ENCODE measurements around the gene MUTYH. TPM values are rescaled to one million over a fixed set of nuclear protein-coding genes. Genes with fewer than 3 reads are reported as not detected.
"Not testable (repeated sequence)": the region's sequence is repeated elsewhere in the genome, so short reads cannot be mapped to it uniquely, and the experiment has no call there.

MUTYH gene
- total RNA-seq, 1 donor from 2014 or later: 61.9 TPM

DNA sequence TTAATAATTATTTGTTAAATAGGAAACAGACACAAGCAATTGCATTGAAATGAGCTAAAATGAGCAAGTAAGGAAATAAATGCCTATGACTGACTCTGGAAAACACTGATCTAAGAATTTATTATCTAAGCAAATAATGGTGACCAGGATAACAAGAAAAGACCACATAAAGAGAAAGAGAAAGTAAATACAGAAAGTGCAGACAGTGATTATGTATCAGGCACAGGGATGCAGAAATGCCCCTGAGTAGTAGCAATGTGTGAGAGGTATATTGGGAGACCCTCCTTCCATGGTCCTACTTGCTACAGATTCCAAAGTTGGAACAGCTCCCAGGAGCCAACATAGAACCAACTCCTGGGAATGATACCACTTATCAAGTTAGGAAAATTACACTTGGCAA lies 33.3 kb upstream of the MUTYH start:
- H3K4me3 Mint-ChIP-seq: no peak overlapping the region
- H3K27me3 Mint-ChIP-seq (ENCODE audit: low read depth): peaks cover 5% of the 10 kb centered on the region
- H3K4me1 Mint-ChIP-seq: no peaks in the 10 kb centered on the region
- H3K36me3 Mint-ChIP-seq (ENCODE audit: low read depth): no peaks in the 10 kb centered on the region
- H3K27ac Mint-ChIP-seq (ENCODE audit: unreplicated experiment): no peak overlapping the region
- DNase-seq (ENCODE audit: low read depth, low spot score): no peak
- TF ChIP-seq, protein P1, sequence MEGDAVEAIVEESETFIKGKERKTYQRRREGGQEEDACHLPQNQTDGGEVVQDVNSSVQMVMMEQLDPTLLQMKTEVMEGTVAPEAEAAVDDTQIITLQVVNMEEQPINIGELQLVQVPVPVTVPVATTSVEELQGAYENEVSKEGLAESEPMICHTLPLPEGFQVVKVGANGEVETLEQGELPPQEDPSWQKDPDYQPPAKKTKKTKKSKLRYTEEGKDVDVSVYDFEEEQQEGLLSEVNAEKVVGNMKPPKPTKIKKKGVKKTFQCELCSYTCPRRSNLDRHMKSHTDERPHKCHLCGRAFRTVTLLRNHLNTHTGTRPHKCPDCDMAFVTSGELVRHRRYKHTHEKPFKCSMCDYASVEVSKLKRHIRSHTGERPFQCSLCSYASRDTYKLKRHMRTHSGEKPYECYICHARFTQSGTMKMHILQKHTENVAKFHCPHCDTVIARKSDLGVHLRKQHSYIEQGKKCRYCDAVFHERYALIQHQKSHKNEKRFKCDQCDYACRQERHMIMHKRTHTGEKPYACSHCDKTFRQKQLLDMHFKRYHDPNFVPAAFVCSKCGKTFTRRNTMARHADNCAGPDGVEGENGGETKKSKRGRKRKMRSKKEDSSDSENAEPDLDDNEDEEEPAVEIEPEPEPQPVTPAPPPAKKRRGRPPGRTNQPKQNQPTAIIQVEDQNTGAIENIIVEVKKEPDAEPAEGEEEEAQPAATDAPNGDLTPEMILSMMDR (conservative IDR thresholded peaks at IDR 0.05): no peak
- H3K9me3 Mint-ChIP-seq: no peaks in the 10 kb centered on the region

DNA sequence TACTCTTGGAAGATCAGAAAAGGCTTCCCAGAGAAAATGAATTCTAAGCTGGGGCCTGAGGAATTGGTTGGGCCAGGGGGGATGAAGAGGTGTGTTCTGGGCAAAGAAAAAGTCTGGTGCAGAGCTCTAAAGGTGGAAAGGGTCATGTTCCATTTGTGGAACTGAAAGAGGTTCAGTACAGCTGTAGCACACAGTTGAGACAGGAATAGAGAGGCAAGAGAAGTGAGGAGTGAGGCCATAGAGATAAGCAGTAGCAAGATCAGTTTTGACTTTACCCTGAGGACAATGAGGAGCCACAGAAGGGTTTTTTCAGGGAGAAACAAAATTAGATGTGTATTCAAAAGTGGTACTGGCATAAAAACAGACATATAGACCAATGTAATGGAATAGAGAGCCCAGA lies 30.3 kb upstream of the MUTYH start:
- no peaks in the 10 kb centered on the region for H3K4me1 Mint-ChIP-seq
- H3K27ac Mint-ChIP-seq (ENCODE audit: unreplicated experiment): no peak overlapping the region
- no peak for DNase-seq (ENCODE audit: low read depth, low spot score)
- H3K36me3 Mint-ChIP-seq (ENCODE audit: low read depth): no peaks in the 10 kb centered on the region
- peaks cover 5% of the 10 kb centered on the region for H3K27me3 Mint-ChIP-seq (ENCODE audit: low read depth)
- no peaks in the 10 kb centered on the region for H3K9me3 Mint-ChIP-seq
- no peak overlapping the region for H3K4me3 Mint-ChIP-seq
- TF ChIP-seq, protein P1 (conservative IDR thresholded peaks at IDR 0.05): no peak

DNA sequence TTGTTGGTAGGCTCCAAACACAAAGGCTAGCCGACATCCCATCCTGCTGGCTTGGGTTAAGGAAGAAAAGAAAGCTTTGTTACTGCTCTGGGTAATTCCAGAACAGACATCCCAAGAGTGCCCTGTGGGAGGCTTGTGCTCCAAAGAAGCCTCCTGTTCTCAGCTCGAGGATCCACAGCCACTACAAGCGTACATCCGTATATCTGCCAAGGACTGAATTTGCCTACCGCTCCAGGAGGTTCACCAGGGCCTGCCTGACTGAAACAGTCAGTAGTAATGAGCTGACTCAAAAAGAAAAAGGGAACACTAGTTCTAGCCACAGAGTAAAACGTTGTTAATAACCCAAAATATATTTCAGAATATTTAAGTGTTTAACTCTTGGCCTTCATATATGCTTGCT lies 24.8 kb upstream of the MUTYH start:
- peaks cover 1% of the 10 kb centered on the region for H3K4me1 Mint-ChIP-seq
- no peaks in the 10 kb centered on the region for H3K36me3 Mint-ChIP-seq (ENCODE audit: low read depth)
- TF ChIP-seq, protein P1 (conservative IDR thresholded peaks at IDR 0.05): no peak
- no peaks in the 10 kb centered on the region for H3K9me3 Mint-ChIP-seq
- no peak overlapping the region for H3K27ac Mint-ChIP-seq (ENCODE audit: unreplicated experiment)
- H3K27me3 Mint-ChIP-seq (ENCODE audit: low read depth): no peaks in the 10 kb centered on the region
- no peak for DNase-seq (ENCODE audit: low read depth, low spot score)
- H3K4me3 Mint-ChIP-seq: no peak overlapping the region

DNA sequence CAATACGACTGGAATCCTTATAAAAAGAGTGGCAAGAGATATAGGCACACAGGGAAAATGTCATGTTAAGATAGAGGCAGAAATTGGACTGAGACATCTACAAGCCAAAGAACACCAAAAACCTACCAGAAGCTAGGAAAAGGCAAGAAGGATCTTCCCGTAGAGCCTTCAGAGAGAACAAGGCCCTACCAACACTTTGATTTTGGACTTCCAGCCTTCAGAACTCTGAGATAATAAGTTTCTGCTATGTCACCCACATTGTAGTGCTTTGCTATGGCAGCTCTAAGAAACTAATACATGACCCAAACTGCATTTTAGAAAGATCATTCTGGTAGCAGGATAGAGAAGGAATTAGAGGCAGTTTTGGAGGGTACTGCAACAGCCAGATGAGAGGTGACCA lies 24.1 kb upstream of the MUTYH start:
- H3K4me3 Mint-ChIP-seq: no peak overlapping the region
- H3K4me1 Mint-ChIP-seq: peaks cover 4% of the 10 kb centered on the region
- DNase-seq (ENCODE audit: low read depth, low spot score): no peak
- no peaks in the 10 kb centered on the region for H3K27me3 Mint-ChIP-seq (ENCODE audit: low read depth)
- no peaks in the 10 kb centered on the region for H3K9me3 Mint-ChIP-seq
- TF ChIP-seq, protein P1 (conservative IDR thresholded peaks at IDR 0.05): no peak
- H3K36me3 Mint-ChIP-seq (ENCODE audit: low read depth): no peaks in the 10 kb centered on the region
- H3K27ac Mint-ChIP-seq (ENCODE audit: unreplicated experiment): no peak overlapping the region

DNA sequence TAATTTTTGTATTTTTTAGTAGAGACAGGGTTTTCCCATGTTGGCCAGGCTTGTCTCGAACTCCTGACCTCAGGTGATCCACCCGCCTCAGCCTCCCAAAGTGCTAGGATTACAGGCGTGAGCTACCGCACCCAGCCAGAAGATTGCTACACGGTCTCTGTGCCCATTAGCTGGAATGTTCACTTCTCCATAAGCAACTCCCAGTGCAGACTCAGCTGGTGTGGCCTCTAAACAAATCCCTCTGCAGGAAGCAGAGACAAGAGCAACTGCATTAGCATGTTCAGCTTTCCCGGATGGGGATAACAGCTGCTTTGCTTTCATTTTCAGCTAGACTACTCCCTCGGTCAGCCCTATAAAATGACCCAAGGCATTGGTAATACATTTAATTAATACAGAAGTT lies 20.7 kb upstream of the MUTYH start:
- DNase-seq (ENCODE audit: low read depth, low spot score); H3K36me3 Mint-ChIP-seq (ENCODE audit: low read depth); H3K4me3 Mint-ChIP-seq: not testable (repeated sequence)

DNA sequence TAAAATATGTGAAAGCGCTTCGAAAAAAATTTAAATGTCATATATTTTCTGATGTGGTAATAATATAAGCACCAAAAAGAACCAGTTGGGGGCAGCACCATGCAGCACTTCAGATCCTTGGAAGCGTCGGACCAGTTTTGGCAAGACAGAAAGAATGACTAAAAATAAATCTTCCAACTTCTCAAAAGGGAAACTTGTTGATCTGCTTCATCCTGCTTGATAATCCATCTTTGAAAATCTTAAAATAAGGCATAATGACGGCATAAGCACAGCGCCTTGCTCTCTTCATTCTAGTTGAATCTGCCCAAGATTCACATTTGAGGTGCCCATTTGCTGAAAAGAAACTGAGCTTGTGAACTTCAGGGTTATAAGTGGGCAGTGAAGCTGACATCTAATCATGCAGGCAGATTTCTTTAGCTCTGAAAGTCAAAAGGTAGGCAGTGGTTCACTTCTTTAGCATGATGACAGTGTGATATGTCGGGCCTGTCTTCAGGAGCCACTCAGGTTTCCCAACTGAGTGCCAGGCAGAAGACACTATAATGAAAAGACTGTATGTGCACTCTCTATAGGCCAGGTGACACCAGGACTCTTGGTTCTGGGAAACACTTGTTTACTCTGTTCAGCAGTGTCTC lies 19.8 kb upstream of the MUTYH start:
- Mint-ChIP-seq H3K27me3 (ENCODE audit: low read depth) (no peaks in the 10 kb centered on the region), H3K9me3 (no peaks in the 10 kb centered on the region), H3K4me3 (no peak overlapping the region), H3K4me1 (peaks cover 4% of the 10 kb centered on the region), H3K36me3 (ENCODE audit: low read depth) (no peaks in the 10 kb centered on the region), H3K27ac (ENCODE audit: unreplicated experiment) (no peak overlapping the region)
- peak; percentile 17 for DNase-seq (ENCODE audit: low read depth, low spot score)
- TF ChIP-seq, protein P1 (conservative IDR thresholded peaks at IDR 0.05): peak; percentile 83

More for the DNA sequence above, 20.7 kb upstream of the MUTYH start:
- H3K27ac Mint-ChIP-seq (ENCODE audit: unreplicated experiment); H3K9me3 Mint-ChIP-seq; H3K4me1 Mint-ChIP-seq; H3K27me3 Mint-ChIP-seq (ENCODE audit: low read depth): not testable (repeated sequence)

All from neural crest cell (in vitro differentiated cells).